Measurements from ENCODE around the gene SERPINA4. TPM values are rescaled to one million over a fixed set of nuclear protein-coding genes. Genes with fewer than 3 reads are reported as not detected.

SERPINA4 gene
- total and polyA plus RNA-seq, 2 donors (not counting 3 experiments of a cell fraction or from before 2014, with no cell fraction given): not detected

- H3K4me1 ChIP-seq (ENCODE audit: control insufficient read depth, extremely low read depth, insufficient read depth, low read length): no peaks in the 10 kb centered on the region
- POLR2A ChIA-PET: no interaction called here
- no peaks in the 10 kb centered on the region for H3K27me3 ChIP-seq (ENCODE audit: control insufficient read depth in 2 of 2, insufficient read depth in 2 of 2, low read length in 2 of 2)
- H2AFZ ChIP-seq (ENCODE audit: low read depth, low read length): no peak overlapping the region
- no peaks in the 10 kb centered on the region for H3K9me3 ChIP-seq (replicated peaks; ENCODE audit: control insufficient read depth, insufficient read depth, low read length)
- H3K9me1 ChIP-seq (replicated peaks; ENCODE audit: control insufficient read depth, extremely low read depth, insufficient read depth, low read length): no peaks in the 10 kb centered on the region
- dilution Hi-C loops (cut with MboI; ENCODE audit: extremely low pct_ligation_motif_present, low sequenced_read_pairs) (no loop called here), intact Hi-C loops (cut with micrococcal nuclease) (no loop called here)
- BruUV-seq (replicated peaks): no TSS peak
- H3K9ac ChIP-seq (replicated peaks; ENCODE audit: extremely low read depth, insufficient read depth, low read length): no peak overlapping the region
- no peaks in the 10 kb centered on the region for H4K20me1 ChIP-seq (replicated peaks; ENCODE audit: control insufficient read depth, extremely low read depth, insufficient read depth, low read length)
- H3K79me2 ChIP-seq (ENCODE audit: control insufficient read depth, insufficient read depth, low read length): no peaks in the 10 kb centered on the region
- CTCF ChIA-PET: interaction anchor here (1.1 kb wide), 1 partner anchor 11 kb away, joined by 5 read pairs; no protein-coding TSS in a partner anchor
- H3K36me3 ChIP-seq (ENCODE audit: control insufficient read depth in 2 of 2, extremely low read depth in 1 of 2, insufficient read depth in 2 of 2, low read length in 2 of 2): no peaks in the 10 kb centered on the region
- H3K4me2 ChIP-seq (ENCODE audit: insufficient read depth, low read length): no peak overlapping the region
- no peak overlapping the region for H3K4me3 ChIP-seq (replicated peaks in 1 of 3; ENCODE audit: insufficient read depth in 1 of 3, low read depth in 1 of 3, low read length in 3 of 3)
- no peak for DNase-seq (ENCODE audit: low read depth, low spot score)
- H3K27ac ChIP-seq (ENCODE audit: insufficient read depth, low read depth, low read length): no peak overlapping the region
- TF ChIP-seq JUN (IDR thresholded peaks at IDR 0.05; ENCODE audit: borderline replicate concordance, insufficient read depth, insufficient read length, low read depth): no peak
- no peak for TF ChIP-seq POLR2A (IDR thresholded peaks at IDR 0.05; ENCODE audit: low read depth, low read length)
- TF ChIP-seq FOS (IDR thresholded peaks at IDR 0.05; ENCODE audit: borderline replicate concordance, insufficient read depth, low read length): no peak
- no peak for TF ChIP-seq GATA2 (IDR thresholded peaks at IDR 0.05; ENCODE audit: insufficient read depth, insufficient read length, low read depth, low read length)
- TF ChIP-seq CTCF (IDR thresholded peaks at IDR 0.05; ENCODE audit: extremely low read depth in 1 of 2, insufficient read depth in 1 of 2, low read depth in 1 of 2, low read length in 2 of 2): no peak
- TF ChIP-seq MAX (IDR thresholded peaks at IDR 0.05; ENCODE audit: insufficient read depth, insufficient read length): no peak
- no peak for TF ChIP-seq POLR2AphosphoS5 (IDR thresholded peaks at IDR 0.05; ENCODE audit: insufficient read depth, low read depth, low read length)
- no peak for TF ChIP-seq MYC (IDR thresholded peaks at IDR 0.05; ENCODE audit: low read depth, low read length)
- no peak for FAIRE-seq
Observed at GRCh38 chr14:94560291-94560665, 964 bp upstream of the SERPINA4 start.

All from endothelial cell of umbilical vein (primary cell).